ENCODE results near the gene EID1.

The EID1 gene

DNA sequence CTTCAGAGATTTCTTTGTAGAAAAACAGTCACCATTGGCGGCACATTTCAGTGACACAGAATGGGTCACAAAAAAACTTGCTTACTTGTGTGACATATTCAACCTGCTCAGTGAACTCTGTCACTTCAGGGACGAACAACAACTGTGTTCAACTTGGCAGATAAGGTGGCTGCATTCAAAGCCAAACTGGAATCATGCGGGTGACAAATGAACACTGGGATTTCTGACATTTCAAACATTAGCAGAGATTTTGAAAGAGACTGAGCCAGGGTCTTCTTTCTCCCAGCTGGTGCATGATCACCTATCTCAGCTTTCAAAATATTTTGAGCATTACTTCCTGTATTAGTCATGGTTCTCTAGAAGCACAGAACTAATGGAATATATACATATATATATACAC, 1.9 kb upstream of the EID1 start:
- no peak for DNase-seq (ENCODE audit: low spot score)
- in situ Hi-C loops (cut with MboI; ENCODE audit: low pct_unique_long_range_greater_than_20kb, low sequenced_read_pairs, unreplicated experiment), result no loop called here
- TF ChIP-seq, protein P1, sequence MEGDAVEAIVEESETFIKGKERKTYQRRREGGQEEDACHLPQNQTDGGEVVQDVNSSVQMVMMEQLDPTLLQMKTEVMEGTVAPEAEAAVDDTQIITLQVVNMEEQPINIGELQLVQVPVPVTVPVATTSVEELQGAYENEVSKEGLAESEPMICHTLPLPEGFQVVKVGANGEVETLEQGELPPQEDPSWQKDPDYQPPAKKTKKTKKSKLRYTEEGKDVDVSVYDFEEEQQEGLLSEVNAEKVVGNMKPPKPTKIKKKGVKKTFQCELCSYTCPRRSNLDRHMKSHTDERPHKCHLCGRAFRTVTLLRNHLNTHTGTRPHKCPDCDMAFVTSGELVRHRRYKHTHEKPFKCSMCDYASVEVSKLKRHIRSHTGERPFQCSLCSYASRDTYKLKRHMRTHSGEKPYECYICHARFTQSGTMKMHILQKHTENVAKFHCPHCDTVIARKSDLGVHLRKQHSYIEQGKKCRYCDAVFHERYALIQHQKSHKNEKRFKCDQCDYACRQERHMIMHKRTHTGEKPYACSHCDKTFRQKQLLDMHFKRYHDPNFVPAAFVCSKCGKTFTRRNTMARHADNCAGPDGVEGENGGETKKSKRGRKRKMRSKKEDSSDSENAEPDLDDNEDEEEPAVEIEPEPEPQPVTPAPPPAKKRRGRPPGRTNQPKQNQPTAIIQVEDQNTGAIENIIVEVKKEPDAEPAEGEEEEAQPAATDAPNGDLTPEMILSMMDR (IDR thresholded peaks at IDR 0.05; ENCODE audit: extremely low read depth, insufficient read depth, missing control alignments), result no peak

DNA sequence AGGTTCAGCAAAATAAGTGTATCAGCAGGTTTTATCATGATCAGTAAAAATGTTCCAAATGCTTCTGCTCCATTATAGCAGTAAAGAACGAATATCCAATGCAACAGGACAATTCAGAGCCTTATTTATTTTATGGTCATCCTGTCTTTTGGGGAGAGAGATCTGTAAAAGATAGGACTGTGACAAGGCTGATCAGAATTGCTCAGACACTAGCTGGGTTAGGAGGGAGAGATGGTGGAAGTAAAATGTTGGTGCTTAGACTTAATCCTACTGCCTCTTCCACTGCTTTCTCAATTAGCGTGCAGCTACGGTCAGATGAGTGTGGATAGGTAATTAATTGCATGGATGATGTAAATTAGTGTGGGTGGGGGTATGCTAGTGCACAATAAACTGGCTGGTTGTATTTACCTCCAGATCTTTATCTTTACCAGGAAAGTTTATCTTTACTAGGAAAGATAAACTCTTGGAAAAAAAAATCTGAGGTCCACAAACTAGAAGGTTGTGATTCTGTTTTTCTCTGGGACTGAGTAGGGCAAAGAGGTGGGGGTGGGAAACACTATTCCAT, 2.2 kb downstream of the EID1 start:
- TF ChIP-seq, protein P1 (IDR thresholded peaks at IDR 0.05; ENCODE audit: extremely low read depth, insufficient read depth, missing control alignments), result no peak
- no peak for DNase-seq (ENCODE audit: low spot score)
- in situ Hi-C loops (cut with MboI; ENCODE audit: low pct_unique_long_range_greater_than_20kb, low sequenced_read_pairs, unreplicated experiment), result no loop called here

DNA sequence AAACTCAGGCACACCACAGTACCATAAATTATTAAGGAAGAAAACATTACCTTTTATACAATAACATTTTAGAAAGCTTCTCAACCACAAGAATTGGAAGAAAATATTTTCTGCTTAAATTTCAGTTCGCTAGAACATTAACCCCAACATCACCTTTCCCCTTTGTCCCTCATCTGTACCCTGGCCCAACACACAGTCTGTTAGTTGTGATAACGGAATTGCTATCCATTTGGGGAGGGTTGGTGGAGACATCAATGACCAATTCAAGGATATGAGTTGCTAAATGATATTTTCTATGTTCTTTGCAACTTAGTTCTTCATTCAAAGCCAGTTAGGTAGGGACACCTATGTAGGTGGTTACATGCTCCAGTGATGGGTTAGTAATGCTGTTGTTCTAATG, 5.8 kb downstream of the EID1 start:
- in situ Hi-C loops (cut with MboI; ENCODE audit: low pct_unique_long_range_greater_than_20kb, low sequenced_read_pairs, unreplicated experiment), result no loop called here
- TF ChIP-seq, protein P1 (IDR thresholded peaks at IDR 0.05; ENCODE audit: extremely low read depth, insufficient read depth, missing control alignments), result no peak
- DNase-seq (ENCODE audit: low spot score), result no peak

DNA sequence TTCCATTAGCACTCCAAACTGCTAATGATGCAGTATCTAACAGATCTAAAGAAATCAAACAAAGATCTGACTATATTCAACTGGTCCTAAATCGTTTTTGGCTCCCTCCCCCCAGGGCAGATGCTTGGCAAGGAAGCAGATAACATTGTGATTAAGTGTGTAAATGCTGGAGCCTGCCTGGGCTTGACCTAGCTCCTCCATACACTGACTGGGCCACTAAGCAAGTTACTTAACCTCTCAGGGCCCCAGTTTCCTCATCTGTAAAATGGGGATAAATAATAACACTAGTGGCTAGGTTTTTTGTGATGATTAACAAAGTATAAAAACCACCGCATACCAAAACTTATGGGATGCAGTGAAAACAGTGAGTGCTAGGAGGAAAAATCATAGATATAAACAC, 9.2 kb downstream of the EID1 start:
- no peak for DNase-seq (ENCODE audit: low spot score)
- in situ Hi-C loops (cut with MboI; ENCODE audit: low pct_unique_long_range_greater_than_20kb, low sequenced_read_pairs, unreplicated experiment), result no loop called here
- TF ChIP-seq, protein P1 (IDR thresholded peaks at IDR 0.05; ENCODE audit: extremely low read depth, insufficient read depth, missing control alignments), result no peak

DNA sequence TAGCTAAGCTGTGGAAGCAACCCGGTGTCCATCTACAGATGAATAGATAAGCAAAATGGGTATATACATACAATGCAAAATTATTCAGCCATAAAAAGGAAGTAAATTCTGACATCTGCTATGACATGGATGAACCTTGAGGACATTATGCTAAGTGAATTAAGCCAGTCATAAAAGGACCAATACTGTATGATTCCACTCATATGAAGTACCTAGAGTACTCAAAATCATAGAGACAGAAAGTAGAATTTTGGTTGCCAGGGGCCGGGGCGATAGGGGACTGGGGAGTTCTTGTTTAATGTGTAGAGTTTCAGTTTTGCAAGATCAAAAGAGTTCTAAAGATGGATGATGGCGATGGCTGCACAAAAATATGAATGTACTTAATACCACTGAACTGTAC, 10.3 kb downstream of the EID1 start:
- TF ChIP-seq, protein P1 (IDR thresholded peaks at IDR 0.05; ENCODE audit: extremely low read depth, insufficient read depth, missing control alignments), result no peak
- in situ Hi-C loops (cut with MboI; ENCODE audit: low pct_unique_long_range_greater_than_20kb, low sequenced_read_pairs, unreplicated experiment), result no loop called here
- DNase-seq (ENCODE audit: low spot score), result no peak

DNA sequence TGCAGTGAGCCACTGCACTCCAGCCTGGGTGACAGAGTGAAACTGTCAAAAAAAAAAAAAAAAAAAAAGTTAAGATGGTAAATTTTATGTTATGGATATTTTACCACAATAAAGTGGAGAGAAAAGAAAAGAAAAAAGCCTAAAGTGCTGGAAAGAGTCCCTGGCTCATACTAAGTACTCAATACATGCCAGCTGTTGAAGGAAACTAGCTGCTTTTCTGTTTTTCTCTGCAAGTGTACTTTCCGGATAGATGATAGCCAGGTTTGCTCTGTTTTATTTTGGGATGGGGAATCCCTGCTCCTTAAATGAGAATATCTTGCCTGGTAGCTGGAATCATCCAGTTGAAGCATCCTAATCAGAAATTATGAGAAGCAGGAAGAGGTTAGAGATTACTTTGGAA, 10.9 kb downstream of the EID1 start:
- in situ Hi-C loops (cut with MboI; ENCODE audit: low pct_unique_long_range_greater_than_20kb, low sequenced_read_pairs, unreplicated experiment), result no loop called here
- TF ChIP-seq, protein P1 (IDR thresholded peaks at IDR 0.05; ENCODE audit: extremely low read depth, insufficient read depth, missing control alignments), result no peak
- DNase-seq (ENCODE audit: low spot score), result no peak

DNA sequence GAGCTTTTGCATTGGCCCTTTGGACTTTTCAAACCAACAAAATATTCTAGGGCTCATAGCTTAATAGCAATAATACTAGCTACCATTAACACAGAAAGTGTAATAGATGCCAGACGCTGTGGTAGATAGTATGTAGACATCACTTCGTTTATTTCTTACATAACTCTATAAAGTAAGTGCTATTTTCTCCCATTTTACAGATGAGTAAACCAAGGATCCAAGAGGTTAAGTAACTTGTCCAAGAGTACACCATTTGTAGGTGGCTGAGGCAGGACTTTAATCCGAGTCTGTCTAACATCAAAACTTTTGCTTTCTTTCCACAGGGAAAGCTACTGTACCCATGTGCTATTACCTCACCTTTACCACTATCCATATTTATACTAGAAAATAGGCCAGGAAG, 12.0 kb downstream of the EID1 start:
- DNase-seq (ENCODE audit: low spot score), result no peak
- TF ChIP-seq, protein P1 (IDR thresholded peaks at IDR 0.05; ENCODE audit: extremely low read depth, insufficient read depth, missing control alignments), result no peak
- in situ Hi-C loops (cut with MboI; ENCODE audit: low pct_unique_long_range_greater_than_20kb, low sequenced_read_pairs, unreplicated experiment), result no loop called here
